Lower leg skin (tissue), 4 donors: ENCODE data around the gene C20orf204. TPM values are rescaled to one million over a fixed set of nuclear protein-coding genes. Genes with fewer than 3 reads are reported as not detected.

Experiments
- DNase-seq, 2 donors: peaks; one replicate each; pipeline ENCODE4 v3.0.0-alpha.2; 2019; ENCODE audit warnings: low spot score in 2 of 2
- H3K4me3 ChIP-seq: fragments of 200-600 bp; sonication (generic); 2 replicates; pipeline ENCODE4 v1.5.1; 2017; ENCODE audit warnings: mild to moderate bottlenecking, low read depth; ENCODE audit not compliant: poor library complexity, severe bottlenecking
- CTCF ChIP-seq, 3 donors: fragments of 450-650 bp; IDR thresholded peaks; one replicate each; pipeline ENCODE4 v1.5.1; 2016; ENCODE audit warnings: antibody characterized with exemption in 3 of 3, mild to moderate bottlenecking in 3 of 3, moderate library complexity in 2 of 3
- POLR2A ChIP-seq, 2 donors: fragments of 450-650 bp; IDR thresholded peaks; one replicate each; pipeline ENCODE4 v1.6.1; 2016 to 2017; ENCODE audit warnings: antibody characterized with exemption in 2 of 2, mild to moderate bottlenecking in 1 of 2, moderate library complexity in 1 of 2
- WGBS, 2 donors: methylation state at CpG; one replicate each; pipeline ENCODE4 v1.1.5; 2018; 5-methylcytosine and 5-hydroxymethylcytosine counted together
- intact Hi-C: fragments of 100-400 bp; cut with DNase I; formaldehyde crosslinking; loops from one replicate; pipeline ENCODE4 v1.15.0; 2023; ENCODE audit warnings: low total_unique reads
- total RNA-seq, 4 donors: library from RNA; depleted of rRNA; stranded (reverse); fragments of >200 nt; gene quantifications; one replicate each; pipeline ENCODE4 v1.1.0, GENCODE V29; 2016

Gene C20orf204
- total RNA-seq, 4 donors from 2014 or later, result 0.39 to 1.8 (median 0.66) TPM

GRCh38 chr20:64045346-64046011 is 9.5 kb downstream of the C20orf204 start:
- no peak for DNase-seq
- H3K4me3 ChIP-seq, result no peak overlapping the region
- WGBS, 2 donors, result 48 to 53% methylated on average over 9 to 11 of the region's 11 CpGs
- intact Hi-C loops, result no loop called here
- no peak for TF ChIP-seq POLR2A (IDR thresholded peaks at IDR 0.05)
- no peak for TF ChIP-seq CTCF (IDR thresholded peaks at IDR 0.05)

- no peak for TF ChIP-seq POLR2A (IDR thresholded peaks at IDR 0.05)
- no peak for TF ChIP-seq CTCF (IDR thresholded peaks at IDR 0.05)
- WGBS, 2 donors, result 77 to 79% methylated on average over 8 of the region's 8 CpGs
- DNase-seq, result no peak
- intact Hi-C loops, result no loop called here
- H3K4me3 ChIP-seq, result peak overlapping the region; percentile 3
These were observed 11.0 kb downstream of the C20orf204 start for GRCh38 chr20:64047046-64047389.

GRCh38 chr20:64047968-64048401 is 12.0 kb downstream of the C20orf204 start:
- TF ChIP-seq POLR2A (IDR thresholded peaks at IDR 0.05) (no peak), CTCF (IDR thresholded peaks at IDR 0.05) (no peak)
- WGBS, 2 donors, result 42 to 57% methylated on average over 13 to 31 of the region's 49 CpGs
- intact Hi-C loops, result no loop called here
- no peak for DNase-seq
- no peak overlapping the region for H3K4me3 ChIP-seq

DNA sequence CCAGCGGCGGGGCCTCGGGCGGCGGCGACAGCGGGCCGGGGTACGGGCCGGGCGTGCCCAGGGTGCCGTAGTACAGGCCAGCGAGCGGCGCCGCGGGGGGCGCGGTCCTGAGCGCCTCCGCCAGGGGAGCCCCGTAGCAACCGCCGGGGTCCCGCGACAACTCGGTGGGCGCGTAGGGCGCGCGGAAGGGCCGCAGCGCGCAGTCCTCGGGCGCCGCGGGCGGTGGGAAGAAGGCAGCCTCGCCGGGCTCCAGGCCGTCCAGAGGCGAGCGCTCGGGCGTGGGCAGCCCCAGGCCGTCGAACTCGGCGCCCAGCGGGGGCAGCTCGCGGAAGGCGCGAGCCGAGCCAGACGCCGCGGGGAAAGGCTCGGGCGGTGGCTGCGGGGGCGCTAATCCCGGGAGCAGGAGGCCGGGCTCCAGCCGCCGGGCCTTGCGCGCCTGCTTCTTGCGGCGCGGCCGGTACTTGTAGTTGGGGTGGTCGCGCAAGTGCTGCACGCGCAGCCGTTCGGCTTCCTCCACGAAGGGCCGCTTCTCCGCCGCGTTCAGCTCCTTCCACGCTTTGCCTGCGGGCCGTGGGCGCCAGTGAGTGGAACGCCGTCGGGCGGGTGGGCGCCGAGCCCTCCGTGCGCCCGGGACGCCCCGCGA is 12.5 kb downstream of the C20orf204 start:
- TF ChIP-seq CTCF (IDR thresholded peaks at IDR 0.05), result no peak
- TF ChIP-seq POLR2A (IDR thresholded peaks at IDR 0.05), result no peak
- intact Hi-C loops, result no loop called here
- H3K4me3 ChIP-seq, result no peak overlapping the region
- DNase-seq, result no peak
- 2 to 15% methylated on average over 10 to 61 of the region's 101 CpGs for WGBS, 2 donors

DNA sequence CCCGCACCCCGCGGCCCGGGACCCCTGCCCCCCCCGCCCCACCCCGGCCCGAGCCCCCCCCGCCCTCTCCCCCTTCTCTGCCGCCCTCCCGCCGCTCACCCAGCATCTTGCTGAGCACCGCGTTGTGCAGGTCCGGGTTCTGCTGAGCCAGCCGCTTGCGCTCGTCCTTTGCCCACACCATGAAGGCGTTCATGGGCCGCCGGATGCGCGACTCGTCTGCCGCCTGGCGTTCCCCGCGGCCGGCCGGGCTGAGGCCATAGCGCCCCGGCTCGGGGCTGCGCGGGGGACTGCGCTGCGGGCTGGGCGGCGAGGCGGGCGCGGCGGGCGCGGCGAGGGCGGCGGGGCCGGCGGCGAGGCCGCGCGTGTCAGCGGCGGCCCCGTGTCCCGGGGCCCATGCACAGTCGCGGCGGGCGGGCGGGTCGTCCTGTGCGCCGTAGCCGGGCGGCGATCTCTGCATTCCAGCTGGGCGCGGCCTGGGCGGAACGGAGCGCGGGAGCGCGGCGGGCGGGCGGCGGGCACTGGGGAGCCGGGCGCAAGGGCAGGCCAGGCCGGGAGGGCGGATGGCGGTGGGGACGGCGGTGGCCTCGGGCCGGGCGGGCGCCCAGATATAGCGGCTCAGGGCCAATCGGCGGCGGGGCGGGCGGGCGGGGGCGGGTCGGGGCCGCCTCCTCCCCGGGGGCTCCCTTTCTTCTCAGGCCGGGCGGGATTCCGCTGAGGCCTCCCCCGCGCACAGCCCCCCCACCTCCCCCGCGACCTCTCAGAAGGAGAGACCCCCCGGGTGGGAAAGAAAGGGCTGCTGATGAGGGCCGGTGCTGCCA is 13.3 kb downstream of the C20orf204 start, which contains the start of gene SOX18:
Gene SOX18, minus strand, starts transcription at position 580 of the 818 bp plus-strand sequence. Its CDS starts 123 bp downstream, at position 457.
- TF ChIP-seq POLR2A (IDR thresholded peaks at IDR 0.05) (no peak), CTCF (IDR thresholded peaks at IDR 0.05) (no peak)
- WGBS, 2 donors, result 0% methylated on average over 5 to 21 of the region's 111 CpGs
- intact Hi-C loops, result no loop called here
- DNase-seq, result no peak
- no peak within 1 kb of the TSS for H3K4me3 ChIP-seq
